Right hindlimb (tissue), 1 donor: ENCODE data around the gene PCLAF.
"Not testable (repeated sequence)": the region's sequence is repeated elsewhere in the genome, so short reads cannot be mapped to it uniquely, and the experiment has no call there.

ENCODE experiments used
- DNase-seq: peaks from one replicate; pipeline ENCODE4 v3.0.0-alpha.2; 2018

Gene PCLAF, protein sequence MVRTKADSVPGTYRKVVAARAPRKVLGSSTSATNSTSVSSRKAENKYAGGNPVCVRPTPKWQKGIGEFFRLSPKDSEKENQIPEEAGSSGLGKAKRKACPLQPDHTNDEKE

DNA sequence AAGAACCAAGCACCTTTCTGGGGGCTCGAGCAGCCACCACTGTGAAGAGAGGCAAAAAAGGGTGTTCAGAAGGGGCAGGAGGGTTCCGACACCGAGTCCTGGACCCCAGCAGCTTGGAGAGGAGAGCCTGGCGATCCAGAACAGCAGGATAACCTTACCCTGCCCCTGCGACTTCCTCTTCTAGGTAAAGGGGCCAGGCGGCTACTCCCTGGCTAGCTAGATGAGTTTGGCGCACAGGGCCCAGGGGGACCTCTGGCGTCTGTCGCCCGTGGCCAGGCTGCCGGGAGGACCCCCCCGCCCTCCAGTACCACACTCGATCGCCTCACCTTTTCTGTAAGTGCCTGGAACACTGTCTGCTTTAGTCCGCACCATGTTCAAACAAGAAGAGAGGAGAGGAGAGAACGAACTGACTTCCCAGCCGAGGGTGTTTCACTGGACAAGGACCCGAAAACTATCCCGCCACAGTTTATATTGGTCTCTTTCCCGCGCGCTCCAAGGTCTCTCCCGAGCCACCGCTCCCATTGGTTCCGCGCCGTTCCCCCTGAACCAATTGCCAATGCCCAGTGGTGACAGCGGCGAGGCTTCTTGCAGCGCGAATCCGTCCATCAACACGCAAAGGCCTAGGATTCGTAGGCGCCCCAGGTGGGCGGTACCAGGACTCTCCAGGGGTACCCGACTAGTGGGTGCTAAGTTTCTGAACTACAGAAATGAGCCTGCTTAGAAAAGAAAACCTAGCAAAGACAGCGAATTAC lies at the start of gene PCLAF:
Gene PCLAF (minus strand): TSS at position 442 of the 752 bp plus-strand sequence. CDS start 70 bp downstream, at position 372.
- peak; percentile 98 for DNase-seq

DNA sequence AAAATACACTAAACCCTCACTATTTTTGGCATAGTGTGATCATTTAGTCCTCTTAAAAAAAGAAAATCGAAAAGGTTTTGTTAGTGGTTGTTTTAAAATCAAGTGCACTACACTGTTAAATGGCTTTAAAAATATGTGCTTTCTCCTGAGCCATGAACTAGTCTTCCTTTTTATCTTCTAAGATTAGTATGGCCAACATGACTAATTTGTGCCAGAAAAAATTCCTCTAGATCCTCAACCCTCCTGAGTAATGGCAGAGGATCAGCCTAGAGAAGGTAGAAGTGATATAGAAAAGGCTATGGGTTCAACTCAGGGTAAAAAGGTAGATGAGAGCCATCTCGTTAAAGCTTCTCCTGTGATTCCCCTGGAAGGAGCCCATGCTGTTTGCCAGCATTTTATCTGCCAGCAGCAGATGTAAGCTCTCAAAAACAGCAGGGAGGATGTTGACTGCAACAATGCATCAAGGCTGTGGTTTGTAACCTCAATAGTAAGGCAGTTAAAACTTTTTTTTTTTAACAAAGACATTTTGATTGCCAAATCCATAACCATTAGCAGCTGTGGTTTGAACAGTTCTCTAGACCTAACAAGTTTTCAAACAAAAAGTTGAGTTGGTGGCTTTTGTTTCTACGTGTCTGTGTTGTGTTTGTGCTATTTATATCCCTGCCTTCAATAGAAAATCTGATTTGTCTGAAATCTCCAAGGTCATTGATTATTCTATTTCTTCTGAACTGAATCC lies 48.9 kb upstream of the PCLAF start:
- DNase-seq = peak; percentile 53

DNA sequence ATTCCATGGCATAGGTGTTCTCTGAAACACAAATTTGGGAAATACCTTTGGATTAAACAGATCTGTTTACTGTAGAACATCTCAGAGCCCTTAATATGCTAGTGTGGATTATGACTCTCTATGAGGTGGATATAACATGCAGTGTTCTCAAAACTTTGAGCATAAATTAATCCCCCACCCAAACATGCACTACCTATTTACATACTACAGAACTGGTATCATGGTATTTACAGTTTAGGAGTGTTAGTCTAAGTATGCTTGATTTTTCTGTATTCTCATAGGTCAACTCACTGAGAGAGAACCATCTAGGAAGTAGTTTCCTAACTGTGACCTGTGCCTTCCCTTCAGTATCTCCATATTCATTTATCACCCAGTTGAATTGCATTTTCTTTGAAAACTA lies 48.2 kb upstream of the PCLAF start:
- DNase-seq = no peak

DNA sequence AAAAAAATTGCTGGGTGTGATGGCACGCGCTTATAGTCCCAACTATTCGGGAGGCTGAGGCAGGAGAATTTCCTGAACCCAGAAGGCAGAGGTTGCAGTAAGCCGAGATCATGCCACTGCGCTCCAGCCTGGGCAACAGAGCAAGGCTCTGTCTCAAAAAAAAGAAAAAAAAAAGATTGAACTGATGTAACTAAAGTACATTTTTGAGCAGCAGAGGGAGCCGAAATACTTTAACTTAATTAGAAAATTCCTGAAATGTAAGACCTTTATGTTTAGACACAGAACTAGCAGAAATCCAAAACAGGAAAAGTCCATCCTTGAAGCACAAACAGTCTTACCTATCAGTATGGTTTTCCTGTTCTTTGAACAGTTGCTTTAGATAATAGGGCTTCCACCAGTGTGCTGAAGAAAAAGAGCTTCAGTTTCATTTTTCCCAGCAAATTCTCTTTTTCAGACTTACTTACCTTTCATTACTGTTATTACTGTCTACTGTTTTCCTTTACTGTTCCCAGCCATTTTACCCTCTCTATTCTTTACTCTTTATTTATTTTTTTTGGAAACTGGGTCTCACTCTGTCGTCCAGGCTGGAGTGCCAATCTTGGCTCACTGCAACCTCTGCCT lies 45.7 kb upstream of the PCLAF start:
- DNase-seq = no peak

DNA sequence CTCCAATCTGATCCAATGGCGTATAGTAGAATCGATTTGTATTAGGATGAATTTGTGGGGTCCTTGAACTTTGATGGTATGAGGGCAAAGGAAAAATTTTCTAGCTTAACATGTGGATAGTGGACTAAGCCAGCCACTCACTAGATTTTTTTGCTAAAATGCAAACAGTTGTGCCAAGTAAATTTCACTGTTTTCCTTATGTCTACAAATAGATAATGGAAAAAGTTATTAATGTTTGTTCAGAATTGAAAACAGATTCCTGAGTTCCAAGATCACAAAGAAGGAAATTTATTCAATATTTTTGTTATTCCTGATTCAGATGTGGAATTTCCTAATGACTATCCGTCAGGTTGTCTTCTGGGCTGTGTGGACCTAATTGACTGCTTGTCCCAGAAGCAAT lies 44.0 kb upstream of the PCLAF start:
- DNase-seq = no peak

DNA sequence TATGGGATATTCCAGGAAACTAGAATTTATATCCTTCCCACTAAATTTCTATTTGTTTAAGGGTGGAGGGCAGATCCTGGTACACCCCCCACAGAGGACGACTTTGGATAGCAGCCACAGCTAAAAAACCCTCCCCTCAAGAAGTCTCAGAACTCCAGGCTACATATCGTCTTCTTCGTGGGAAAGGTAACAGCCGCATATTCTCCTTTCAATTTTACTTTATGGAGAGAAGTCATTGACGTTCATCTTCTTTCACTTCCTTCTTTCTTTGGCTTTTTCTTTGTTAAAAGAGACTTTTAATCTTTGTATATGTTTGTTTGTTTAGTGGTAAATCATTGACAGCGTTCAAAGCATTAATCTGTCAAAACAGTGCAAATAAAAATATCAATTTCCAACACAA lies 42.7 kb upstream of the PCLAF start:
- no peak for DNase-seq

DNA sequence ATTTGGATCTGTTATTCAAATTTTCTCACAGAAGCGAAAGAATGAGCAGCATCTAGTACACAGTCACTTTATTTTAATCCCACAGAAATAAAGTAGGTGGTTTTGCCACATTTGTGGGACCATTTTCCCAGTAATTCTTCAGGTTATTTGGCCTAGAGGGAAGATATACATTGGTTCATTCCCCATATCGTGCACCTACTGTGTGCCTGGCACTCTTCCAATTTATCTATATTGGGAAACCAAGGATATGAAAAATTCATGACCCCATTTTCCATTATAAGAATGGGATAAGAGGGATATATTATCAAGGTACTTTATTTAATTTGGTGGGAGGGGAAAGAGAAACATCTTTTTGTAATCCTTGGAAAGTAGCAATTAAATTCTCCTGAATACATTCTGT lies 41.5 kb upstream of the PCLAF start:
- DNase-seq = no peak

DNA sequence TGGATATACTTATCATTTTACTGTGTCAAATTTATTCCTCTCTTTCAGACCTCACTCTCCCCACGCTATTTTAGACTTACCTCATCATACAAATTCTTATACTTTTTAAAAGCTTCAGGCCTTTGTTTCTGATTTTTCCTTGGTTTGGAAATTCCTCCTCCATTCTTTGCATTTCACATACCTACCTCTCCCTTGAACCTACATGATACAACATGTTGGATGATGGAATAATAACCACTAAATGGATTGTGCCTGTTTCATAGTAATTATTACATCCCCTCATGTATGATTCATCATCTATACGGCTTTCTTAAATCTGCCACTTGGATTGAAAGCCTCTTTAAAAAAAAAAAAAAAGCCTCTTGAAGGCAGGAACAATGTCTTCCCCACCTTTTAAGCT lies 31.0 kb upstream of the PCLAF start:
- DNase-seq = no peak

DNA sequence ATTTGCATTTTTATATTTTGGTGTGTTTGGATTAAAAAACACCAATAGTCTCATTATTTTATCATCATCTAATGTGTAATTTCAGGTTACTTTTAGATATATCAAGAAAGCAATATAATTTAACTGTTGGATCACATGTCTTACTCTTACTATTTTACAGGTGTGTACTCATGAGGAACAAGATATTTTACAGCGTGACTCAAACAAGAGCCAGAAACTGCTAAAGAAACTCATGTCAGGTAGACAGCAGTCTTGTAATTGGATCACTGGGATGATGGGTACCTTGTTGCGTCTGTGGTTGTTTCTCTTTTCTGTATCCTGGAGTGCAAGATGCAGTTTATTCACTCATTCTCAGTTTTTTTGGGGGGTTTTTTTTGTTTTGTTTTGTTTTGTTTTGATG lies 19.3 kb upstream of the PCLAF start:
- no peak for DNase-seq

DNA sequence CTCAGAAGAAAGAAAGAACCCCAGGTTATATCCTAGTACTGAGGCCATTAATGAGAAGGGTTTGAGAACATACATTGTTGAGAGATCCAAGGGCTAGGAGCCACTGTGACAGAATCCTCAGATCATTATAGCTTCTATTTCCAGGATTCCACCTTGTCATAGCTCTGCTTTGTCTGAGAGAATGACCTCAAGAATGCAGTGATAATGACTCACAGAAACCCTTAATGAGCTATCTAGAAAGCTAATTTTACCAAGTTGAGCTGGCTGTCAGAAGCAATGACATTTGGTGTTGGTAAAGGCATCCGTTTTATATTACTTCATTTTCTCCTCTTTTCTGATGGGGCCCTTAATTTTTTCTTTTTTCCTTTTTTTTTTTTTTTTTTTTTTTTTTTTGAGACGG lies 17.3 kb upstream of the PCLAF start:
- DNase-seq = no peak

DNA sequence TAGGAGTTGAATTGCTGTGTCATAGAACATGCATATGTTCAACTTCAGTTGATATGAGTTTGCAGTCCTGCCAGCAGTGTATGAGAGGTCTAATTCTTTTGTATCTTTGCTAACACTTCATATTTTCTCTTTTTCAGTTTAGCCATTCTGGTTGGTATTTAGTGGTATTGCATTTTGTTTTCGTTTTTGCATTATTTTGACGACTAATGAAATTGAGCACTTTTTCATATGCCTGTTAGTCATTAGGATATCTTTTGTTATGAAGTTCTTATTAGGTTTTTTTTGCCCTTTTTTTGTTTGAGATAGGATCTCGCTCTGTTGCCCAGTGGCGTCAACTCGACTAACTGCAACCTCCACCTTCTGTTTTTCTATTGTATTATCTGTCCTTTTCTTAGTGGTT lies 15.5 kb upstream of the PCLAF start:
- no peak for DNase-seq

DNA sequence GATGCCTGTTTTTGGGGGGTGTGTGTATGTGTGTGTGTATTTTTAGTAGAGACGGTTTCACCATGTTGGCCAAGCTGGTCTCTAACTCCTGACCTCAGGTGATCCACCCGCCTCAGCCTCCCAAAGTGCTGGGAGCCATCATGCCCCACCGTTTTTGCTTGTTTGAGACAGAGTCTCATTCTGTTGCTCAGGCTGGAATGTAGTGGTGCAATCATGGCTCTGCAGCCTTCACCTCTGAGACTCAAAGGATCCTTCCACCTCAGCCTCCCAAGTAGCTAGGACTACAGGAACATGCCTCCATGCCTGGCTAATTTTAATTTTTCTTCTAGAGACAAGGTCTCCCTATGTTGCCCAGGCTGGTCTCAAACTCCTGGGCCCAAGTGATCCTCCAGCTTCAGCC lies 11.2 kb upstream of the PCLAF start:
- DNase-seq = not testable (repeated sequence)

DNA sequence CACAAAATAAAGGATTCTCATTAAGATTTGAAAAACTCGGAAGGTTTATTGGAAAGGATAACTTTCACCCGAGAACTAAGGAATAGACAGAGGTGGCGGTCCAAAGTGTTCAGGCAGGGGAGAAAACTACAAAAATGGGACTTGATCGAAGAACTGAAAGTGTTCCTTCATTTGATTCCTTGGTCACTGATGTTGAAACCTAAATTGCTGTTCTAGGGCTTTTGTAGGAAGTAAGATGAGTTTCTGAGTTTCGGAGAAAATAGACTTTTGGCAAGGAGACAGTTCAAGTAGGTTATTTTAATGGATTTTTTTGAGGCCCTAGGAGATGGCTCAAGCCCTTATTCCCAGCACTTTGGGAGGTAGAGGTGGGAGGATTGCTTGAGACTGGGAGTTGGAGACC lies 7.8 kb upstream of the PCLAF start:
- DNase-seq = no peak

DNA sequence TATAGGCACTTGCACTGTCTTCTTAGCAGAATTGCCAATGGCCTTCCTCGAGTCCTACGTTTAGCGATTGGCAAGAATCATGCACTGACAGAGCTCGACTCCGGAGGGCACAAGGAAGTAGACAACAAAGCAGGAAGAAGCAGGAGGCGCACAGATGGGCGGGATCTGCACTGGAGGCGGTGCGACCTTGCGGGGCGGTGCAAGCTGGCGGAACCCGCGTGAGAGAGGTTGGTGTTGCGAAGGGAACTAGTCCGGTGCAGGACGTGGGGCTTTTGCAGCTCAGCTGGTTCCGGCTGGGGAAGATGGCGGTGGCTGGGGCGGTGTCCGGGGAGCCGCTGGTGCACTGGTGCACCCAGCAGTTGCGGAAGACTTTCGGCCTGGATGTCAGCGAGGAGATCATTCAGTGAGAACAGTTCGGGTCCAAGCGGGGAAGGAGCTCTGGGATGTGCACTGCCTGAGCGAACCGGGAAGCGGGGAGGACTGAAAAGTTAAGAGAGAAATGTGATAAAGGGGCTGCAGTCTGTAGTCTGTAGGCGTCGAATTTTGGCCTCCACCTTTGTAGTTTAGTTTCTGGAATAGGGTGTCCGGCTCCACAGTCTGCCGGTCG lies 6.4 kb upstream of the PCLAF start, which contains the start of gene TRIP4:
Gene TRIP4 (plus strand): TSS at position 275 of the 607 bp plus-strand sequence. CDS start 28 bp downstream, at position 303.
- peak; percentile 97 for DNase-seq

DNA sequence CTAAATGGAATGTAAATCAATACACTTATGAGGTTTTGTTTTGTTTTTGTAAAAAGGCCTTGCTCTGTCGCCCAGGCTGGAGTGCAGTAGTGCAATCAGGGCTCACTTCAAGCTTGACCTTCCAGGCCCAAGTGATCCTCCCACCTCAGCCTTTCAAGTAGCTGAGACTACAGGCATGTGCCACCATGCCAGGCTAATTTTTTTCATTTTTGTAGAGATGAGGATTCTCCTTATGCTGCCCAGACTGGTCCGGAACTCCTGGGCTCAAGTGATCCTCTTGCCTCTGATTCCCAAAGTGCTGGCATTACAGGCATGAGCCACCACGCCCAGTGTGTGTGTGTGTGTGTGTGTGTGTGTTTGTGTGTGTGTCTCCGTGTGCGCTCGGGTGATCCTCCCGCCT lies 5.0 kb upstream of the PCLAF start:
- no peak for DNase-seq

DNA sequence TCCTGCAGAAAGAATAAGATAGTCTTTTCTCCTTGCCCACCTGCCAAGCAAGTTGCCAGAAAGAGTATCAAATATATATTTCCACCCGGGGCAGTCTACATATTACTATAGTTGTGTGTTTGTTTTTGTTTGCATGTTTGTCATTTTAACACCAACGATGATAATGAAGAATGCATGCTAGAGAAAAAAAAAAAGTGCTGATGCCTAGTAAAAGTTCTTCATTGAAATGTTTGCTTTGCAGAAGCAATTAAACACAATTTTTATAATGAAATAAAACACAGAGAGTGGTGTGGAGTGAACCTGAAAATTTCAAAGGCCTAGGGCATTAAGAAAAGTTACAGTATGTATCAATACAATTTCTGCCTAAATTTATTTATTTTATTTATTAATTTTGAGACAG lies 2.5 kb upstream of the PCLAF start:
- DNase-seq = no peak

DNA sequence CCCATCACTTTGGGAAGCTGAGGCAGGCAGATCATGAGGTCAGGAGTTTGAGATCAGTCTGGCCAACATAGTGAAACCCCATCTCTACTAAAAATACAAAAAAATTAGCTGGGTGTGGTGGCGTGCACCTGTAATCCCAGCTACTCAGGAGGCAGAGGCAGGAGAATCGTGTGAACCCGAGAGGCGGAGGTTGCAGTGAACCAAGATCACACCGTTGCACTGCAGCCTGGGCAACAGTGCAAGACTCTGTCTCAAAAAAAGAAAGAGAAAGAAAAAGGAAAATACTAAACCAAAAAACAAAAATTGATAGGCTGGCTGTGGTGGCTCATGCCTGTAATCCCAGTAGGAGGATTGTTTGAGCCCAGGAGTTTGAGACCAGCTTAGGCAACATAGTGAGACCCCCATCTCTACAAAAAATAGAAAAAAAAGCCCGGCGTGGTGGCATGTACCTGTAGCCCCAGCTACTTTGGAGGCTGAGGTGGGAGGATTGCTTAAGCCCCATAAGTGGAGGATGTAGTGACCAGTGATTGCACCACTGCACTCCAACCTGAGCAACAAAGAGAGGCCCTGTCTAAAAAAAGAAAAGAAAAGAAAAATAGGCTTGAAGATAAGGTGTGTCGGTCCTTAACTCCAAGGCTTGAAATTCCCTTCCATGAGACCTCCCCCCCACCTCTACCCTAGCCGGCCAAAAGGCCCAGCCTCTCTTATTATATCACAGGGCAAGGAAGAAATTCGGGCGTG lies 941 bp downstream of the PCLAF start:
- DNase-seq = not testable (repeated sequence)

DNA sequence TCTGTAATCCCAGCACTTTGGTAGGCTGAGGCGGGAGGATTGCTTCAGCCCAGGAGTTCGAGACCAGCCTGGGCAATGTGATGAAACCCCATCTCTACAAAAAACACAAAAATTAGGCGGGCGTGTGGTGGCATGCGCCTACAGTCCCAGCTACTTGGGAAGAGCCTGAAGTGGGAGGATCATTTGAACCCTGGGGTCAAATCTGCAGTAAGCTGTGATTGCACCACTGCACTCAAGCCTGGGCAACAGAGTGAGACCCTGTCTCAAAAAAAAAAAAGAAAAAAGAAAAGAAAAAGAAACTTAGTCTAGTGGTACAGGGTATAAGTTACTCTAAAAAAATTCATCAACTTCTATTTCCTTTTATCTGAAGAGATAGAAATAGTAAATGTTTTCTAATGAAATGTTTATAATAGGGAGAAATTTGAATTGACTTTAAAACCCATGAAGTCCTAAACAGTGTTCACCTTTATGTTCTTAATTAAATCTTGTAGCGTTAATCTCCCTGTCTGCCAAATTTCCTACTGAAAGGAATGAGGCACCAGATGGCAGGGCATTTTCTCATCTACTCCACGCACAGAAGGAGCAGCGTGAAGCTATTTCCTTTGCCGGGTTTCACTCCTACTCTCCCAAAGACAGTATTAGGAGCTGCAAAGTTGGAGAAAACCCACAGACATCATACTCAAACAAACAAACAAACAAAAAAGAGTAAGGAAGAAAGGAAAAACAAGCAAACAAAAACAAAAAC lies 1.9 kb downstream of the PCLAF start:
- DNase-seq = no peak

DNA sequence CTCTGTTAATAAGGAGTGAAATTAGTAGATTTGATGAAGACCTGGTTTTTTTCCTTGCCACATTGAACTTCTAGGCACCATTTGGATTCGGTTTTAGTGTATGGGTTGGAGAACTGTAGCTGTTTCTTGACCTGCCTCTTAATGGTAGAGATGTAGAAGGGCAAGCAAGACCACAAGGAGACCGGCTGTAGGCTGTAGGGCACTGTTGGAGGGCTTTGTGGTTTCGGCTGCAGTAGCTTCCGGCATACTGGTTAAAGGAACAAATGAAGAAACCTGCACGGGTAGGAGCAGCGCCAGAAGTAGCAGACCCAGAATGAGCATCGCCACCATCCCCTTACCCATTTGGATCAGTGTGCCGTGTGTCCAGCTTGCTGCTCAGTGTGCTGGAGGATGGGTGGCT lies 7.9 kb downstream of the PCLAF start:
- no peak for DNase-seq

DNA sequence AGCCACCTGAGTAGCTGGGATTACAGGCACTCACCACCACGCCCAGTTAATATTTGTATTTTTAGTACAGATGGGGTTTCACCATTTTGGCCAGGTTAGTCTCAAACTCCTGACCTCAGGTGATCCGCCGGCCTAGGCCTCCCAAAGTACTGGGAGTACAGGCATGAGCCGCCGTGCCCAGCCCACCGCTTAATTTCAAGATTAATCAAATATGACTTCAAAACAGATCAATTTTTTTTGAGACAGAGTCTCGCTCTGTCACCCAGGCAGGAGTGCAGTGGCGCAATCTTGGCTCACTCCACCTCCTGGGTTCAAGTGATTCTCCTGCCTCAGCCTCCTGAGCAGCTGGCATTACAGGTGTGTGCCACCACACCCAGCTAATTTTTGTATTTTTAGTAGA lies 9.9 kb downstream of the PCLAF start:
- DNase-seq = not testable (repeated sequence)

DNA sequence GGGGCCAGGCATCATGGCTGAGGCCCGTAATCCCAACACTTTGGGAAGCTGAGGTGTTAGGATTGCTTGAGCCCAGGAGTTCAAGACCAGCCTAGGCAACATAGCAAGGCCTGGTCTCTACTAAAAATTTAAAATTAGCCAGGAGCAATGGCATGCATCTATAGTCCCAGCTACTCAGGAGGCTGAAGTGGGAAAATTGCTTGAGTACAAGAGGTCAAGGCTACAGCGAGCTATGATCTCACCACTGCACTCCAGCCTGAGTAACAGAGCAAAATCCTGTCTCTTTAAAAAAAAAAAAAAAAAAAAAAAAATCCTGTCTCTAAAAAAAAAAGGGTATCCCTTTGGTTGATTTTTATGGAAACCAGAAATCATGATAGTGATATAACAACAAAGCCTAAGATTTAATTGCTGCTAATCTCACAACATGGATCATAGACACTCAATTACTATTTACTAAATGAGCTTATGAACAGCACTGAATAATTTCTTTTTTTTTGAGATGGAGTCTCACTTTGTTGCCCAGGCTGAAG lies 12.1 kb downstream of the PCLAF start:
- no peak for DNase-seq
